Measurements from ENCODE around the gene PLOD1. TPM values are rescaled to one million over a fixed set of nuclear protein-coding genes. Genes with fewer than 3 reads are reported as not detected.
"Not testable (repeated sequence)": the region's sequence is repeated elsewhere in the genome, so short reads cannot be mapped to it uniquely, and the experiment has no call there.

Gene PLOD1
- total RNA-seq, 1 donor from 2014 or later, result 477 TPM

DNA sequence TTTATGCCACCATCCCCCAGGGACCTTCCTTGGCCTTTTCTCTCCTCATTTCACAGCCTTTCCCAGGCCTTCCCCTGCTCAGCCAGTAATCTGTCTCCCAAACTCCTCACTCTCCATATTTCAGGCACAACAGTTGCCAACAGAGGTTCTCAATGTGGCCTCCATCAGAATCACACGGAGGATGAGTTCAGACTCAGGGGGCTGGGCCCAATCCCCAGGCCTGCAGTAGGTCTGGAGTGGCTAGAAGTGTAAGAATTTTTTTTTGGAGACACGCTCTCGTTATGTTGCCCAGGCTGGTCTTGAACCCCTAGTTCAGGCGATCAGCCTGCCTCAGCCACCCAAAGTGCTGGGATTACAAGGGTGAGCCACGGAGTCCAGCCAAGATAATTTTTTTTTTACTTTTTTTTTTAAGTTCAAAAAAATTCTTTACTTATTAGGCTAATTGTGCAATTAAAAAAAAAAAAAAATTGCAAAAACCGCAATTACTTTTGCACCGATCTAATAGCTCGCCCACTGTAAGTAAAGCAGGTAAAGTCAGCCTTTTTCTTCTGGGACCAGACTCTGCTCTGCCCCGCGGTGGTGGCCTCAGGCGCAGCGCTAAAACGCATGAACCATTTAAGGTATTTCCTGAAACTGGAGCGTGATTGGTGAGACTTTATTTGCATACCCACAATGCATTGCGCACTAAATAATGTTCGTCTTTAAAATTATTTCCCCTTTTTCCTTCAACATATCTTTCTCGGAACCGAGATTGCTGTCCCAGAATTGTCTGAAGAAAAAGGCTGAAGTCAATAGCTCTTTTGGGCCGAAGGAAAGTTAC lies 27.0 kb upstream of the PLOD1 start:
- no peak for DNase-seq (ENCODE audit: low spot score)
- Mint-ChIP-seq H3K27me3 (ENCODE audit: low read depth) (no peaks in the 10 kb centered on the region), H3K27ac (ENCODE audit: unreplicated experiment) (peak overlapping the region; percentile 100), H3K9me3 (ENCODE audit: low read depth) (no peaks in the 10 kb centered on the region), H3K4me1 (ENCODE audit: low read depth) (peaks cover 24% of the 10 kb centered on the region), H3K4me3 (ENCODE audit: unreplicated experiment) (peak overlapping the region; percentile 77), H3K36me3 (ENCODE audit: low read depth) (no peaks in the 10 kb centered on the region)
- TF ChIP-seq, protein P1, sequence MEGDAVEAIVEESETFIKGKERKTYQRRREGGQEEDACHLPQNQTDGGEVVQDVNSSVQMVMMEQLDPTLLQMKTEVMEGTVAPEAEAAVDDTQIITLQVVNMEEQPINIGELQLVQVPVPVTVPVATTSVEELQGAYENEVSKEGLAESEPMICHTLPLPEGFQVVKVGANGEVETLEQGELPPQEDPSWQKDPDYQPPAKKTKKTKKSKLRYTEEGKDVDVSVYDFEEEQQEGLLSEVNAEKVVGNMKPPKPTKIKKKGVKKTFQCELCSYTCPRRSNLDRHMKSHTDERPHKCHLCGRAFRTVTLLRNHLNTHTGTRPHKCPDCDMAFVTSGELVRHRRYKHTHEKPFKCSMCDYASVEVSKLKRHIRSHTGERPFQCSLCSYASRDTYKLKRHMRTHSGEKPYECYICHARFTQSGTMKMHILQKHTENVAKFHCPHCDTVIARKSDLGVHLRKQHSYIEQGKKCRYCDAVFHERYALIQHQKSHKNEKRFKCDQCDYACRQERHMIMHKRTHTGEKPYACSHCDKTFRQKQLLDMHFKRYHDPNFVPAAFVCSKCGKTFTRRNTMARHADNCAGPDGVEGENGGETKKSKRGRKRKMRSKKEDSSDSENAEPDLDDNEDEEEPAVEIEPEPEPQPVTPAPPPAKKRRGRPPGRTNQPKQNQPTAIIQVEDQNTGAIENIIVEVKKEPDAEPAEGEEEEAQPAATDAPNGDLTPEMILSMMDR (IDR thresholded peaks at IDR 0.05), result peak; percentile 83

DNA sequence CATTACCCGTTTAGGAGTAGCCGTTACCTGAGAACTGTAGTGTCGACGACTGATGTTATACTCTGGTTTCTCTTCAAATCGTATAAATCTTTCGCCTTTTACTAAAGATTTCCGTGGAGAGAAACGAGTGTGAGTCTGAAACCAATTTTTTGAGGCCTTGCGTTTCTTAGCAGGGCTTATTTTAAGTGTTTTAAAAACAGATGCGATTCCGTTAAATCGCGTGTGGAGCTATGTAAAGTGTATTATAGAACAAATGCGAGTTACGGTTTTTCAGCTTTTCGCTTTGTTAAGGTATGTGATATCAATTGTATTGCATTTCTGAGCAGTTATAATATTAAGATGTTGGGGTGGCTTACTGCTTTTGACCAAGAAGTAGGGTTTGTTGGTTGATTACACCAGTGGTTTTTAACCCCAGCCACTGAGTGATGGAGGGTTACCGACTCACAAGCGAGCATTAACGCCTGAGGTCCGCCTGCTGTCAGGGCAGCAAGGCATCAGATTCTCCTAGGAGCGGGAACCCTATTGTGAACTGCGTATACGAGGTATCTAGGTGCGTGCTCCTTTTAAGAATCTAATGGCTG lies 26.3 kb upstream of the PLOD1 start:
- DNase-seq (ENCODE audit: low spot score), result no peak
- H3K36me3 Mint-ChIP-seq (ENCODE audit: low read depth), result no peaks in the 10 kb centered on the region
- H3K27me3 Mint-ChIP-seq (ENCODE audit: low read depth), result no peaks in the 10 kb centered on the region
- peaks cover 24% of the 10 kb centered on the region for H3K4me1 Mint-ChIP-seq (ENCODE audit: low read depth)
- TF ChIP-seq, protein P1 (IDR thresholded peaks at IDR 0.05), result no peak
- H3K9me3 Mint-ChIP-seq (ENCODE audit: low read depth), result no peaks in the 10 kb centered on the region
- peak overlapping the region; percentile 100 for H3K27ac Mint-ChIP-seq (ENCODE audit: unreplicated experiment)
- peak overlapping the region; percentile 77 for H3K4me3 Mint-ChIP-seq (ENCODE audit: unreplicated experiment)

DNA sequence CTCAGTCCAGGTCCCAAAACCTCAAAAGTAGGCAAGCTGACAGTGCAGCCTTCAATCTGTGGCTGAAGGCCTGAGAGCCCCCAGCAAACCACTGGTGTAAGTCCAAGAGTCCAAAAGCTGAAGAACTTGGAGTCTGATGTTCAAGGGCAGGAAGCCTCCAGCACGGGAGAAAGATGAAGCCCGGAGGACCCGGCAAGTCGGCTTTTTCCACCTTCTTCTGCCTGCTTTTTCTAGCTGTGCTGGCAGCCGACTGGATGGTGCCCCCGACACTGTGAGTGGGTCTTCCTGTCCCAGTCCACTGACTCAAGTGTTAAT lies 23.6 kb upstream of the PLOD1 start:
- peak overlapping the region; percentile 100 for H3K27ac Mint-ChIP-seq (ENCODE audit: unreplicated experiment)
- not testable (repeated sequence) for H3K9me3 Mint-ChIP-seq (ENCODE audit: low read depth); H3K4me3 Mint-ChIP-seq (ENCODE audit: unreplicated experiment); H3K27me3 Mint-ChIP-seq (ENCODE audit: low read depth); DNase-seq (ENCODE audit: low spot score); H3K36me3 Mint-ChIP-seq (ENCODE audit: low read depth)
- peaks cover 24% of the 10 kb centered on the region for H3K4me1 Mint-ChIP-seq (ENCODE audit: low read depth)

DNA sequence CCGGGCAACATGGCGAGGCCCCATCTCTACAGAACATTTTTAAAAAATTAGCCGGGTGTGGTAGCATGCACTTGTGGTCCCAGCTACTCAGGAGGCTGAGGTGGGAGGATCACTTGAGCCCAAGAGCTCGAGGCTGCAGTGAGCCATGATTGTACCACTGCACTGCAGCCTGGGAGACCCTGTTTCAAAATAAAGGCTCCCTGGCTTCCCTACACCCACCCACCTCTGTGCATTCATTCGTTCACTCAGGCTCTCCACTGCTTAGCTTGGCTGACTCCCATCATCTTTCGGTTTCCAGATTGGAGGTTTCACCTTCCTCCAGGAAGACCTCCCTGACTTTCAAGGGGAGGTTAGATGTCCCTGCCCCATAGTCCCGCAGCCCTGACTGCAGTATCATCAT lies 22.5 kb upstream of the PLOD1 start:
- no peak overlapping the region for H3K4me3 Mint-ChIP-seq (ENCODE audit: unreplicated experiment)
- peaks cover 1% of the 10 kb centered on the region for H3K36me3 Mint-ChIP-seq (ENCODE audit: low read depth)
- peaks cover 24% of the 10 kb centered on the region for H3K4me1 Mint-ChIP-seq (ENCODE audit: low read depth)
- H3K9me3 Mint-ChIP-seq (ENCODE audit: low read depth), result no peaks in the 10 kb centered on the region
- no peak for DNase-seq (ENCODE audit: low spot score)
- TF ChIP-seq, protein P1 (IDR thresholded peaks at IDR 0.05), result no peak
- H3K27ac Mint-ChIP-seq (ENCODE audit: unreplicated experiment), result no peak overlapping the region
- no peaks in the 10 kb centered on the region for H3K27me3 Mint-ChIP-seq (ENCODE audit: low read depth)

DNA sequence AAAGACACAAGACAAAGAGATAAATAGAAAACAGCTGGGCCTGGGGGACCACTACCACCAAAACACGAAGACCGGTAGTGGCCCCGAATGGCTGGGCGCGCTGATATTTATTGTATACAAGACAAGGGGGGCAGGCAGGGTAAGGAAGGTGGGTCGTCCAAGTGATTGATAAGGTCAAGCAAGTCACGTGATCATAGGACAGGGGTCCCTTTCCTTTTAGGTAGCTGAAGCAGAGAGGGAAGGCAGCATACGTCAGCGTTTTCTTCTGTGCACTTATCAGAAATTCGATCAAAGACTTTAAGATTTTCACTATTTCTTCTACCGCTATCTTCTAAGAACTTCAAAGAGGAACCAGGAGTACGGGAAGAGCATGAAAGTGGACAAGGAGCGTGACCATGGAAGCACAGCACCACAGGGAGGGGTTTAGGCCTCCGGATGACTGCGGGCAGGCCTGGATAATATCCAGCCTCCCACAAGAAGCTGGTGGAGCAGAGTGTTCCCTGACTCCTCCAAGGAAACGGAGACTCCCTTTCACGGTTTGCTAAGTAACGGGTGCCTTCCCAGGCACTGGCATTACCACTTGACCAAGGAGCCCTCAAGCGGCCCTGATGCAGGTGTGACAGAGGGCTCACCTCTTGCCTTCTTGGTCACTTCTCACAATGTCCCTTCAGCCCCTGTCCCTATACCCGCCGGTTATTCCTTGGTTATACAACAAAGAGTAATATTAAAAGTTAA lies 21.9 kb upstream of the PLOD1 start:
- DNase-seq (ENCODE audit: low spot score); H3K27ac Mint-ChIP-seq (ENCODE audit: unreplicated experiment); H3K4me3 Mint-ChIP-seq (ENCODE audit: unreplicated experiment); H3K36me3 Mint-ChIP-seq (ENCODE audit: low read depth); H3K9me3 Mint-ChIP-seq (ENCODE audit: low read depth); H3K27me3 Mint-ChIP-seq (ENCODE audit: low read depth): not testable (repeated sequence)
- peaks cover 22% of the 10 kb centered on the region for H3K4me1 Mint-ChIP-seq (ENCODE audit: low read depth)

DNA sequence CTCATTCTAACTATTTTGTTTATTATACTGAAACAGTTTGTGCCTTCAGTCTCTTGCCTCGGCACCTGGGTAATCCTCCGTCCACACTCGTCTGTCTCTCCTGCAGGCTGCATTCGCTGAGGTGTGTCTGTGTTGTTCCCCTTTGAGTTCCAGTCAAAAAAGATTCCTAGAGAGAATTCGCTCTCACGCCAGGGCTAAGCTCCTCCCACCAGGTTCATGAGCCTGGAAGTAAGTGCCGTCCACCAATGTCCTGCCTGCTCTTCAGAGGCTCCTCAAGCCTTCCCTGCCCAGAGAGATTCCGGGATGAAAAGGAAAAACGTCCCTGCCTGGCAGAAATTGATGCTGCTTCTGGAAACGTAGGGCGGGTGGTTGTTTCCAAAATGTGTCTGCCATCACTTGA lies 21.2 kb upstream of the PLOD1 start:
- TF ChIP-seq, protein P1 (IDR thresholded peaks at IDR 0.05), result no peak
- no peak for DNase-seq (ENCODE audit: low spot score)
- Mint-ChIP-seq H3K27ac (ENCODE audit: unreplicated experiment) (no peak overlapping the region), H3K4me3 (ENCODE audit: unreplicated experiment) (no peak overlapping the region), H3K27me3 (ENCODE audit: low read depth) (no peaks in the 10 kb centered on the region), H3K9me3 (ENCODE audit: low read depth) (no peaks in the 10 kb centered on the region), H3K36me3 (ENCODE audit: low read depth) (peaks cover 1% of the 10 kb centered on the region), H3K4me1 (ENCODE audit: low read depth) (peaks cover 20% of the 10 kb centered on the region)

Data from chondrocyte (in vitro differentiated cells).